ENCODE data around the gene GLP2R. TPM values are rescaled to one million over a fixed set of nuclear protein-coding genes. Genes with fewer than 3 reads are reported as not detected.

GLP2R gene
- total RNA-seq, 1 donor, result not detected

DNA sequence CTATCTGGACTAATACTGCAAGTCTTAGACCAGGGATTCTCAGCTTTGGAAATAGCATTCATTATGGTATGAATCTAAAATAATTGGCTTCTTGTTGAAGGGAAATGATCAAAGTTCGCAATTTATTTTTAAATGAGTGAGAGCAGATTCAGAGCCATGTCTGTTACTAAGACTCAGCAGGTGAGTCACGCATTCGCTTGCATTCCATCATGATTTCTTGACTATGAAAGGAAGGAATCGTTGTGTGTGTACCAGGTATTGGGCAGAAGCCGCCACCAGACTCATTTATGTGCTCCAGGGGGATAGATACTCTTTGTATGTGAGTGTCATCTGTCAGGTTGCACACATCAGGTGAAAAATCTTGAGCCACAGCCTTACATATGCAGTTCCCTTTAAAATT is 14.6 kb upstream of the GLP2R start:
- no peak for TF ChIP-seq CTCF (IDR thresholded peaks at IDR 0.05; ENCODE audit: insufficient read depth, low read length)
- DNase-seq (ENCODE audit: low read depth), result no peak
- no peak overlapping the region for H3K4me3 ChIP-seq (ENCODE audit: low read depth, low read length)

GRCh38 chr17:9811537-9811936 is 14.2 kb upstream of the GLP2R start:
- no peak for DNase-seq (ENCODE audit: low read depth)
- no peak overlapping the region for H3K4me3 ChIP-seq (ENCODE audit: low read depth, low read length)
- no peak for TF ChIP-seq CTCF (IDR thresholded peaks at IDR 0.05; ENCODE audit: insufficient read depth, low read length)

GRCh38 chr17:9813166-9813565 is 12.6 kb upstream of the GLP2R start:
- DNase-seq (ENCODE audit: low read depth), result no peak
- TF ChIP-seq CTCF (IDR thresholded peaks at IDR 0.05; ENCODE audit: insufficient read depth, low read length), result no peak
- no peak overlapping the region for H3K4me3 ChIP-seq (ENCODE audit: low read depth, low read length)

GRCh38 chr17:9814337-9814945 is 11.3 kb upstream of the GLP2R start:
- no peak overlapping the region for H3K4me3 ChIP-seq (ENCODE audit: low read depth, low read length)
- DNase-seq (ENCODE audit: low read depth), result no peak
- TF ChIP-seq CTCF (IDR thresholded peaks at IDR 0.05; ENCODE audit: insufficient read depth, low read length), result no peak

DNA sequence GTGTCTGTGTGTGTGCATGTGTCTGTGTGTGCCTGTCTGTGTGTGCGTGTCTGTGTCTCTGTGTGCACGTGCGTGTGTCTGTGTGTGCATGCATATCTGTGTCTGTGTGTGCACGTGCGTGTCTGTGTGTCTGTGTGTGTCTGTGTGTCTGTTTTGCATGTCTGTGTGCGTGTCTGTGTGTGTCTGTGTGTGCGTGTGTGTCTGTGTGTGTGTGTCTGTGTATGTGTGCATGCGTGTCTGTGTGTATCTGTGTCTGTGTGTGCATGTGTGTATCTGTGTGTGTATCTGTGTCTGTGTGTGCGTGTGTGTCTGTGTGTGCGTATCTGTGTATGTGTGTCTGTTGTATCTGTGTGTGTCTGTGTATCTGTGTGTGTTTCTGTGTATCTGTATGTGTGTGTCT is 9.3 kb upstream of the GLP2R start:
- H3K4me3 ChIP-seq (ENCODE audit: low read depth, low read length), result no peak overlapping the region
- DNase-seq (ENCODE audit: low read depth), result no peak
- no peak for TF ChIP-seq CTCF (IDR thresholded peaks at IDR 0.05; ENCODE audit: insufficient read depth, low read length)

GRCh38 chr17:9817086-9817485 is 8.6 kb upstream of the GLP2R start:
- H3K4me3 ChIP-seq (ENCODE audit: low read depth, low read length), result no peak overlapping the region
- no peak for TF ChIP-seq CTCF (IDR thresholded peaks at IDR 0.05; ENCODE audit: insufficient read depth, low read length)
- no peak for DNase-seq (ENCODE audit: low read depth)

- DNase-seq (ENCODE audit: low read depth), result no peak
- TF ChIP-seq CTCF (IDR thresholded peaks at IDR 0.05; ENCODE audit: insufficient read depth, low read length), result no peak
- no peak overlapping the region for H3K4me3 ChIP-seq (ENCODE audit: low read depth, low read length)
Measured at GRCh38 chr17:9818760-9819159, 7.0 kb upstream of the GLP2R start.
